Tibial nerve (tissue), 4 donors: Measurements from ENCODE around the gene THAP6.

Source experiments
- EP300 ChIP-seq, 2 donors: sonication (generic); formaldehyde crosslinking; IDR thresholded peaks; one replicate each; pipeline ENCODE4 v1.6.1; 2017; ENCODE audit warnings: antibody characterized with exemption in 2 of 2, mild to moderate bottlenecking in 1 of 2
- POLR2A ChIP-seq, 2 donors: fragments of 450-650 bp; IDR thresholded peaks; one replicate each; pipeline ENCODE4 v1.6.1; 2017; ENCODE audit warnings: antibody characterized with exemption in 2 of 2, mild to moderate bottlenecking in 2 of 2, moderate library complexity in 2 of 2
- TF ChIP-seq, protein P1 (sequence below), 5 experiments: fragments of 200-600 bp in 3 of 5; fragments of 450-650 bp in 2 of 5; sonication (generic) in 3 of 5; IDR thresholded peaks; one replicate each; pipeline ENCODE4 v1.5.1; 2016 to 2019; ENCODE audit warnings: antibody characterized with exemption in 5 of 5, mild to moderate bottlenecking in 3 of 5, moderate library complexity in 2 of 5

GRCh38 chr4:75525086-75525485, 10.8 kb downstream of the THAP6 start:
- TF ChIP-seq, protein P1, sequence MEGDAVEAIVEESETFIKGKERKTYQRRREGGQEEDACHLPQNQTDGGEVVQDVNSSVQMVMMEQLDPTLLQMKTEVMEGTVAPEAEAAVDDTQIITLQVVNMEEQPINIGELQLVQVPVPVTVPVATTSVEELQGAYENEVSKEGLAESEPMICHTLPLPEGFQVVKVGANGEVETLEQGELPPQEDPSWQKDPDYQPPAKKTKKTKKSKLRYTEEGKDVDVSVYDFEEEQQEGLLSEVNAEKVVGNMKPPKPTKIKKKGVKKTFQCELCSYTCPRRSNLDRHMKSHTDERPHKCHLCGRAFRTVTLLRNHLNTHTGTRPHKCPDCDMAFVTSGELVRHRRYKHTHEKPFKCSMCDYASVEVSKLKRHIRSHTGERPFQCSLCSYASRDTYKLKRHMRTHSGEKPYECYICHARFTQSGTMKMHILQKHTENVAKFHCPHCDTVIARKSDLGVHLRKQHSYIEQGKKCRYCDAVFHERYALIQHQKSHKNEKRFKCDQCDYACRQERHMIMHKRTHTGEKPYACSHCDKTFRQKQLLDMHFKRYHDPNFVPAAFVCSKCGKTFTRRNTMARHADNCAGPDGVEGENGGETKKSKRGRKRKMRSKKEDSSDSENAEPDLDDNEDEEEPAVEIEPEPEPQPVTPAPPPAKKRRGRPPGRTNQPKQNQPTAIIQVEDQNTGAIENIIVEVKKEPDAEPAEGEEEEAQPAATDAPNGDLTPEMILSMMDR (IDR thresholded peaks at IDR 0.05), result no peak
- no peak for TF ChIP-seq POLR2A (IDR thresholded peaks at IDR 0.05)
- TF ChIP-seq EP300 (IDR thresholded peaks at IDR 0.05), result no peak
